ENCODE measurements around the gene FCER2. TPM values are rescaled to one million over a fixed set of nuclear protein-coding genes. Genes with fewer than 3 reads are reported as not detected.

The FCER2 gene
- total RNA-seq, 1 experiment from 2014 or later, result 0.15 TPM

- Histone ChIP-seq H3K9me3 (ENCODE audit: control insufficient read depth, insufficient read depth, low read depth, low read length) (no peaks in the 10 kb centered on the region), H3K36me3 (ENCODE audit: control insufficient read depth, insufficient read depth, low read length) (no peaks in the 10 kb centered on the region), H3K4me3 (ENCODE audit: low read depth in 2 of 2, low read length in 2 of 2) (no peak overlapping the region), H3K27me3 (ENCODE audit: control insufficient read depth, insufficient read depth, low read length) (no peaks in the 10 kb centered on the region), H3K4me1 (ENCODE audit: control insufficient read depth, insufficient read depth, low read length) (no peaks in the 10 kb centered on the region), H3K27ac (ENCODE audit: low read length) (no peak overlapping the region)
- intact Hi-C loops (cut with micrococcal nuclease; ENCODE audit: unreplicated experiment) (no loop called here), in situ Hi-C loops (cut with HindIII; ENCODE audit: low pct_unique_long_range_greater_than_20kb, low sequenced_read_pairs) (no loop called here)
- BruUV-seq (replicated peaks), result no TSS peak
- ATAC-seq (no peak), DNase-seq (ENCODE audit: low read depth, low spot score) (no peak)
- CTCF ChIA-PET, result no interaction called here
- TF ChIP-seq REST (IDR thresholded peaks at IDR 0.05; ENCODE audit: insufficient read depth in 1 of 2, low read depth in 2 of 2, low read length in 1 of 2) (no peak), CTCF (IDR thresholded peaks at IDR 0.05) (no peak), POLR2AphosphoS5 (IDR thresholded peaks at IDR 0.05; ENCODE audit: low read depth, low read length) (no peak), SIN3A (IDR thresholded peaks at IDR 0.05; ENCODE audit: borderline replicate concordance, insufficient read depth, low read depth, low read length) (no peak), TCF7L2 (IDR thresholded peaks at IDR 0.05; ENCODE audit: low read depth, low read length) (no peak)
- POLR2A ChIA-PET, result no interaction called here
Observed at GRCh38 chr19:7744871-7745650, 43.1 kb upstream of the FCER2 start.

GRCh38 chr19:7744199-7744786 is 42.4 kb upstream of the FCER2 start:
- DNase-seq (ENCODE audit: low read depth, low spot score), result no peak
- H3K9me3 ChIP-seq (ENCODE audit: control insufficient read depth, insufficient read depth, low read depth, low read length), result no peaks in the 10 kb centered on the region
- TF ChIP-seq TCF7L2 (IDR thresholded peaks at IDR 0.05; ENCODE audit: low read depth, low read length), result no peak
- TF ChIP-seq SIN3A (IDR thresholded peaks at IDR 0.05; ENCODE audit: borderline replicate concordance, insufficient read depth, low read depth, low read length), result no peak
- TF ChIP-seq POLR2AphosphoS5 (IDR thresholded peaks at IDR 0.05; ENCODE audit: low read depth, low read length), result no peak
- no peak for TF ChIP-seq REST (IDR thresholded peaks at IDR 0.05; ENCODE audit: insufficient read depth in 1 of 2, low read depth in 2 of 2, low read length in 1 of 2)
- TF ChIP-seq CTCF (IDR thresholded peaks at IDR 0.05), result no peak
- intact Hi-C loops (cut with micrococcal nuclease; ENCODE audit: unreplicated experiment) (no loop called here), in situ Hi-C loops (cut with HindIII; ENCODE audit: low pct_unique_long_range_greater_than_20kb, low sequenced_read_pairs) (no loop called here)
- H3K27me3 ChIP-seq (ENCODE audit: control insufficient read depth, insufficient read depth, low read length), result no peaks in the 10 kb centered on the region
- ATAC-seq, result no peak
- no peaks in the 10 kb centered on the region for H3K4me1 ChIP-seq (ENCODE audit: control insufficient read depth, insufficient read depth, low read length)
- H3K36me3 ChIP-seq (ENCODE audit: control insufficient read depth, insufficient read depth, low read length), result no peaks in the 10 kb centered on the region
- no peak overlapping the region for H3K27ac ChIP-seq (ENCODE audit: low read length)
- ChIA-PET CTCF (no interaction called here), POLR2A (no interaction called here)
- no peak overlapping the region for H3K4me3 ChIP-seq (ENCODE audit: low read depth in 2 of 2, low read length in 2 of 2)
- no TSS peak for BruUV-seq (replicated peaks)
